Liver (tissue), 3 donors: ENCODE measurements around the gene TACC2.

Experiments
- CTCF ChIP-seq: fragments of 150-350 bp; IDR thresholded peaks from 2 replicates; pipeline ENCODE4 v1.5.1; 2017; ENCODE audit warnings: improper control_type of control experiment, low read depth, low read length; ENCODE audit not compliant: missing input control
- RAD21 ChIP-seq, 2 donors: IDR thresholded peaks; 2 replicates each; pipeline ENCODE4 v1.6.1; 2016; ENCODE audit warnings: antibody characterized with exemption in 2 of 2, mild to moderate bottlenecking in 2 of 2
- donor health status: healthy.
- donor health status: healthy.

- TF ChIP-seq CTCF (no peak), RAD21 (IDR thresholded peaks at IDR 0.05) (no peak)
Measured at GRCh38 chr10:122297583-122297982, 308.6 kb downstream of the TACC2 start.
